ENCODE measurements around the gene FASTK.
"Not testable (repeated sequence)": the region's sequence is repeated elsewhere in the genome, so short reads cannot be mapped to it uniquely, and the experiment has no call there.

FASTK gene

GRCh38 chr7:151031011-151031410, 49.6 kb downstream of the FASTK start:
- H3K9me3 ChIP-seq (ENCODE audit: insufficient read depth, low read length): no peaks in the 10 kb centered on the region
- no peaks in the 10 kb centered on the region for H4K20me1 ChIP-seq (ENCODE audit: low read depth, low read length)
- peaks cover 12% of the 10 kb centered on the region; the same call in 1 of the 2 replicates for H3K79me2 ChIP-seq (ENCODE audit: insufficient read depth, low read length)
- H3K4me2 ChIP-seq (ENCODE audit: low read depth, low read length, poor library complexity, severe bottlenecking): no peak overlapping the region
- no peak overlapping the region for H3K4me3 ChIP-seq (ENCODE audit: insufficient read depth, low read length, poor library complexity, severe bottlenecking)
- H2AFZ ChIP-seq (ENCODE audit: low read depth, low read length, severe bottlenecking): no peak overlapping the region
- no peak for TF ChIP-seq CTCF (IDR thresholded peaks at IDR 0.05; ENCODE audit: insufficient read depth, low read length, poor library complexity, severe bottlenecking)
- TF ChIP-seq EZH2phosphoT487 (conservative IDR thresholded peaks at IDR 0.05; ENCODE audit: low read length): no peak
- no peaks in the 10 kb centered on the region for H3F3A ChIP-seq (ENCODE audit: insufficient read depth)
- H3K27ac ChIP-seq (ENCODE audit: low read depth, low read length): no peak overlapping the region
- no peaks in the 10 kb centered on the region for H3K27me3 ChIP-seq (ENCODE audit: low read length)
- no peak overlapping the region for H3K9ac ChIP-seq (ENCODE audit: low read length)
- H3K9me2 ChIP-seq (replicated peaks; ENCODE audit: insufficient read depth, low read length): no peaks in the 10 kb centered on the region
- no peaks in the 10 kb centered on the region for H3K36me3 ChIP-seq (ENCODE audit: low read length)

GRCh38 chr7:151028948-151029501, 51.6 kb downstream of the FASTK start:
- H4K20me1 ChIP-seq (ENCODE audit: low read depth, low read length): no peaks in the 10 kb centered on the region
- no peaks in the 10 kb centered on the region for H3K9me3 ChIP-seq (ENCODE audit: insufficient read depth, low read length)
- no peaks in the 10 kb centered on the region for H3K9me2 ChIP-seq (replicated peaks; ENCODE audit: insufficient read depth, low read length)
- peak overlapping the region; percentile 76 for H3K4me3 ChIP-seq (ENCODE audit: insufficient read depth, low read length, poor library complexity, severe bottlenecking)
- H3K9ac ChIP-seq (ENCODE audit: low read length): peak overlapping the region; percentile 65
- no peaks in the 10 kb centered on the region for H3K27me3 ChIP-seq (ENCODE audit: low read length)
- no peak overlapping the region for H3K27ac ChIP-seq (ENCODE audit: low read depth, low read length)
- H2AFZ ChIP-seq (ENCODE audit: low read depth, low read length, severe bottlenecking): peak overlapping the region; percentile 64
- TF ChIP-seq EZH2phosphoT487 (conservative IDR thresholded peaks at IDR 0.05; ENCODE audit: low read length): no peak
- H3K79me2 ChIP-seq (ENCODE audit: insufficient read depth, low read length): peaks cover 12% of the 10 kb centered on the region; the same call in 1 of the 2 replicates
- no peaks in the 10 kb centered on the region for H3K36me3 ChIP-seq (ENCODE audit: low read length)
- H3F3A ChIP-seq (ENCODE audit: insufficient read depth): no peaks in the 10 kb centered on the region
- peak overlapping the region; percentile 78 for H3K4me2 ChIP-seq (ENCODE audit: low read depth, low read length, poor library complexity, severe bottlenecking)

- peak within 1 kb of the TSS; percentile 93 for H2AFZ ChIP-seq (ENCODE audit: low read depth, low read length, severe bottlenecking)
- H4K20me1 ChIP-seq (ENCODE audit: low read depth, low read length): no peaks in the 10 kb centered on the region
- H3K36me3 ChIP-seq (ENCODE audit: low read length): no peaks in the 10 kb centered on the region
- TF ChIP-seq EZH2phosphoT487 (conservative IDR thresholded peaks at IDR 0.05; ENCODE audit: low read length): no peak
- no peak for TF ChIP-seq CTCF (IDR thresholded peaks at IDR 0.05; ENCODE audit: insufficient read depth, low read length, poor library complexity, severe bottlenecking)
- no peaks in the 10 kb centered on the region for H3K9me3 ChIP-seq (ENCODE audit: insufficient read depth, low read length)
- H3F3A ChIP-seq (ENCODE audit: insufficient read depth): no peaks in the 10 kb centered on the region
- peak within 1 kb of the TSS; percentile 78 for H3K4me2 ChIP-seq (ENCODE audit: low read depth, low read length, poor library complexity, severe bottlenecking)
- peaks cover 12% of the 10 kb centered on the region; the same call in 1 of the 2 replicates for H3K79me2 ChIP-seq (ENCODE audit: insufficient read depth, low read length)
- H3K9ac ChIP-seq (ENCODE audit: low read length): peak within 1 kb of the TSS; percentile 65
- H3K9me2 ChIP-seq (replicated peaks; ENCODE audit: insufficient read depth, low read length): no peaks in the 10 kb centered on the region
- H3K27ac ChIP-seq (ENCODE audit: low read depth, low read length): no peak within 1 kb of the TSS
- peak within 1 kb of the TSS; percentile 76 for H3K4me3 ChIP-seq (ENCODE audit: insufficient read depth, low read length, poor library complexity, severe bottlenecking)
- H3K27me3 ChIP-seq (ENCODE audit: low read length): no peaks in the 10 kb centered on the region
Measured at GRCh38 chr7:151028131-151028947, 52.3 kb downstream of the FASTK start, which contains the start of gene ABCB8. TSS of gene ABCB8 (plus strand) at chr7:151028450. CDS start at chr7:151028516, 66 bp downstream.

GRCh38 chr7:151027728-151028130, 52.9 kb downstream of the FASTK start:
- not testable (repeated sequence) for H3K9me3 ChIP-seq (ENCODE audit: insufficient read depth, low read length); H3K27ac ChIP-seq (ENCODE audit: low read depth, low read length); H4K20me1 ChIP-seq (ENCODE audit: low read depth, low read length); H3K27me3 ChIP-seq (ENCODE audit: low read length); H3K36me3 ChIP-seq (ENCODE audit: low read length); H3K9me2 ChIP-seq (replicated peaks; ENCODE audit: insufficient read depth, low read length); H3F3A ChIP-seq (ENCODE audit: insufficient read depth)
- Histone ChIP-seq H2AFZ (ENCODE audit: low read depth, low read length, severe bottlenecking) (peak overlapping the region; percentile 93), H3K4me2 (ENCODE audit: low read depth, low read length, poor library complexity, severe bottlenecking) (peak overlapping the region; percentile 67), H3K9ac (ENCODE audit: low read length) (peak overlapping the region; percentile 34), H3K79me2 (ENCODE audit: insufficient read depth, low read length) (peaks cover 12% of the 10 kb centered on the region; the same call in 1 of the 2 replicates), H3K4me3 (ENCODE audit: insufficient read depth, low read length, poor library complexity, severe bottlenecking) (peak overlapping the region; percentile 59)

- H3K9me3 ChIP-seq (ENCODE audit: insufficient read depth, low read length); H3K4me3 ChIP-seq (ENCODE audit: insufficient read depth, low read length, poor library complexity, severe bottlenecking); H3K9me2 ChIP-seq (replicated peaks; ENCODE audit: insufficient read depth, low read length); H3K9ac ChIP-seq (ENCODE audit: low read length); H3F3A ChIP-seq (ENCODE audit: insufficient read depth); H3K27me3 ChIP-seq (ENCODE audit: low read length); H3K36me3 ChIP-seq (ENCODE audit: low read length); H3K27ac ChIP-seq (ENCODE audit: low read depth, low read length); H4K20me1 ChIP-seq (ENCODE audit: low read depth, low read length): not testable (repeated sequence)
- H3K79me2 ChIP-seq (ENCODE audit: insufficient read depth, low read length): peaks cover 12% of the 10 kb centered on the region; the same call in 1 of the 2 replicates
- H2AFZ ChIP-seq (ENCODE audit: low read depth, low read length, severe bottlenecking): peak overlapping the region; percentile 93
- H3K4me2 ChIP-seq (ENCODE audit: low read depth, low read length, poor library complexity, severe bottlenecking): peak overlapping the region; percentile 67
Measured at GRCh38 chr7:151026771-151027727, 53.6 kb downstream of the FASTK start.

Measured in SU-DHL-6 (cell line).